Liver (tissue), 9 donors: ENCODE measurements around the gene PERCC1. TPM values are rescaled to one million over a fixed set of nuclear protein-coding genes. Genes with fewer than 3 reads are reported as not detected.

Experiments
- DNase-seq: peaks from one replicate; pipeline ENCODE4 v3.0.0-alpha.2; 2017; ENCODE audit warnings: low spot score
- H3K27ac ChIP-seq, 2 donors: one replicate each; pipeline ENCODE4 v1.7.0; 2013; ENCODE audit warnings: inconsistent platforms in 2 of 2, low read length in 2 of 2, control low read depth in 1 of 2, low read depth in 1 of 2, mild to moderate bottlenecking in 1 of 2
- H3K27me3 ChIP-seq, 4 donors: one replicate each; pipeline versions ENCODE4 v1.6.1 to v1.7.0; 2013; ENCODE audit warnings: low read length in 3 of 4, inconsistent platforms in 1 of 4, mild to moderate bottlenecking in 1 of 4, moderate library complexity in 1 of 4; ENCODE audit not compliant: control insufficient read depth in 4 of 4, insufficient read depth in 4 of 4
- H3K36me3 ChIP-seq, 4 donors: one replicate each; pipeline versions ENCODE4 v1.6.1 to v1.7.0; 2013; ENCODE audit warnings: low read length in 3 of 4, mild to moderate bottlenecking in 3 of 4, low read depth in 1 of 4, moderate library complexity in 1 of 4; ENCODE audit not compliant: control insufficient read depth in 4 of 4, insufficient read depth in 3 of 4
- H3K4me1 ChIP-seq, 4 donors: one replicate each; pipeline versions ENCODE4 v1.6.1 to v1.7.0; 2013; ENCODE audit warnings: low read length in 3 of 4, mild to moderate bottlenecking in 3 of 4, moderate library complexity in 1 of 4; ENCODE audit not compliant: control insufficient read depth in 4 of 4, insufficient read depth in 4 of 4
- H3K4me3 ChIP-seq, 3 donors: one replicate each; pipeline versions ENCODE4 v1.6.1 to v1.7.0; 2013; ENCODE audit warnings: low read length in 3 of 3, control low read depth in 1 of 3, low read depth in 1 of 3, mild to moderate bottlenecking in 1 of 3
- H3K9ac ChIP-seq, 2 donors: one replicate each; pipeline ENCODE4 v1.7.0; 2013; ENCODE audit warnings: low read length in 2 of 2, mild to moderate bottlenecking in 2 of 2, moderate library complexity in 2 of 2, control low read depth in 1 of 2, low read depth in 1 of 2
- H3K9me3 ChIP-seq, 4 donors: one replicate each; pipeline versions ENCODE4 v1.6.1 to v1.7.0; 2013; ENCODE audit warnings: low read length in 3 of 4; ENCODE audit not compliant: control insufficient read depth in 4 of 4
- EGR1 ChIP-seq, 2 donors: IDR thresholded peaks; 2 replicates each; pipeline ENCODE4 v1.6.1; 2016 to 2018; ENCODE audit warnings: antibody characterized with exemption in 2 of 2, low read depth in 2 of 2
- FOXA1 ChIP-seq: IDR thresholded peaks from 2 replicates; pipeline ENCODE4 v1.6.1; 2016; ENCODE audit warnings: antibody characterized with exemption
- FOXA2 ChIP-seq: IDR thresholded peaks from 2 replicates; pipeline ENCODE4 v1.6.1; 2016; ENCODE audit warnings: antibody characterized with exemption
- GABPA ChIP-seq, 2 donors: IDR thresholded peaks in 1 of 2; conservative IDR thresholded peaks in 1 of 2; 2 replicates each; pipeline ENCODE4 v1.6.1; 2016; ENCODE audit warnings: antibody characterized with exemption in 2 of 2, mild to moderate bottlenecking in 1 of 2, moderate library complexity in 1 of 2
- HNF4A ChIP-seq, 2 donors: conservative IDR thresholded peaks; 2 replicates each; pipeline ENCODE4 v1.6.1; 2016; ENCODE audit warnings: antibody characterized with exemption in 2 of 2, mild to moderate bottlenecking in 2 of 2
- HNF4G ChIP-seq: IDR thresholded peaks from 2 replicates; pipeline ENCODE4 v1.6.1; 2016; ENCODE audit warnings: antibody characterized with exemption
- JUND ChIP-seq, 2 donors: IDR thresholded peaks; 2 replicates each; pipeline ENCODE4 v1.6.1; 2016; ENCODE audit warnings: antibody characterized with exemption in 2 of 2
- NR2F2 ChIP-seq: IDR thresholded peaks from 2 replicates; pipeline ENCODE4 v1.6.1; 2016; ENCODE audit warnings: antibody characterized with exemption
- RAD21 ChIP-seq, 2 donors: IDR thresholded peaks; 2 replicates each; pipeline ENCODE4 v1.6.1; 2016; ENCODE audit warnings: antibody characterized with exemption in 2 of 2, mild to moderate bottlenecking in 2 of 2
- RXRA ChIP-seq, 2 donors: IDR thresholded peaks; 2 replicates each; pipeline ENCODE4 v1.6.1; 2017 to 2018; ENCODE audit warnings: antibody characterized with exemption in 2 of 2, mild to moderate bottlenecking in 1 of 2
- SP1 ChIP-seq: IDR thresholded peaks from 2 replicates; pipeline ENCODE4 v1.6.1; 2018; ENCODE audit warnings: antibody characterized with exemption, mild to moderate bottlenecking
- TAF1 ChIP-seq: conservative IDR thresholded peaks from 2 replicates; pipeline ENCODE4 v1.6.1; 2016; ENCODE audit warnings: antibody characterized with exemption, mild to moderate bottlenecking
- YY1 ChIP-seq: IDR thresholded peaks from 2 replicates; pipeline ENCODE4 v1.6.1; 2016; ENCODE audit warnings: antibody characterized with exemption, mild to moderate bottlenecking
- WGBS: extraction: QIAGEN DNeasy Blood & Tissue Kit; methylation state at CpG from one replicate; pipeline ENCODE4 v1.1.7; 2013; 5-methylcytosine and 5-hydroxymethylcytosine counted together
- polyA plus RNA-seq, 2 donors: library from polyadenylated mRNA; stranded (reverse) in 1 of 2; unstranded in 1 of 2; fragments of 200-250 nt in 1 of 2; fragments of >200 nt in 1 of 2; fragmentation: Nextera tagmentation in 1 of 2; extraction: Ambion mirVana in 1 of 2; gene quantifications; one replicate each; pipeline versions ENCODE4 v1.2.1 to v1.2.3, GENCODE V29; 2013 to 2015
- total RNA-seq, 2 donors: library from RNA; depleted of rRNA; stranded (reverse); fragments of >200 nt; gene quantifications; one replicate each; pipeline ENCODE4 v1.2.3, GENCODE V29; 2014
- TF ChIP-seq, protein P1 (sequence below): fragments of 150-350 bp; IDR thresholded peaks from 2 replicates; pipeline ENCODE4 v1.5.1; 2017; ENCODE audit warnings: improper control_type of control experiment, low read depth, low read length; ENCODE audit not compliant: missing input control
- TF ChIP-seq, protein P2 (sequence below): IDR thresholded peaks from 2 replicates; pipeline ENCODE4 v1.6.1; 2016; ENCODE audit warnings: antibody characterized with exemption
- TF ChIP-seq, protein P3 (sequence below): IDR thresholded peaks from 2 replicates; pipeline ENCODE4 v1.6.1; 2016; ENCODE audit warnings: antibody characterized with exemption
- TF ChIP-seq, protein P4 (sequence below): IDR thresholded peaks from 2 replicates; pipeline ENCODE4 v1.6.1; 2016; ENCODE audit warnings: antibody characterized with exemption, mild to moderate bottlenecking
- TF ChIP-seq, protein P5 (sequence below): IDR thresholded peaks from 2 replicates; pipeline ENCODE4 v1.6.1; 2016; ENCODE audit warnings: antibody characterized with exemption
- donor health status: healthy.
- donor health status: healthy.
- donor health status: healthy.
- donor health status: healthy.
- donor health status: healthy.

PERCC1 gene
- total and polyA plus RNA-seq, 4 donors, result 0.50 to 4.7 TPM; not detected in 2

DNA sequence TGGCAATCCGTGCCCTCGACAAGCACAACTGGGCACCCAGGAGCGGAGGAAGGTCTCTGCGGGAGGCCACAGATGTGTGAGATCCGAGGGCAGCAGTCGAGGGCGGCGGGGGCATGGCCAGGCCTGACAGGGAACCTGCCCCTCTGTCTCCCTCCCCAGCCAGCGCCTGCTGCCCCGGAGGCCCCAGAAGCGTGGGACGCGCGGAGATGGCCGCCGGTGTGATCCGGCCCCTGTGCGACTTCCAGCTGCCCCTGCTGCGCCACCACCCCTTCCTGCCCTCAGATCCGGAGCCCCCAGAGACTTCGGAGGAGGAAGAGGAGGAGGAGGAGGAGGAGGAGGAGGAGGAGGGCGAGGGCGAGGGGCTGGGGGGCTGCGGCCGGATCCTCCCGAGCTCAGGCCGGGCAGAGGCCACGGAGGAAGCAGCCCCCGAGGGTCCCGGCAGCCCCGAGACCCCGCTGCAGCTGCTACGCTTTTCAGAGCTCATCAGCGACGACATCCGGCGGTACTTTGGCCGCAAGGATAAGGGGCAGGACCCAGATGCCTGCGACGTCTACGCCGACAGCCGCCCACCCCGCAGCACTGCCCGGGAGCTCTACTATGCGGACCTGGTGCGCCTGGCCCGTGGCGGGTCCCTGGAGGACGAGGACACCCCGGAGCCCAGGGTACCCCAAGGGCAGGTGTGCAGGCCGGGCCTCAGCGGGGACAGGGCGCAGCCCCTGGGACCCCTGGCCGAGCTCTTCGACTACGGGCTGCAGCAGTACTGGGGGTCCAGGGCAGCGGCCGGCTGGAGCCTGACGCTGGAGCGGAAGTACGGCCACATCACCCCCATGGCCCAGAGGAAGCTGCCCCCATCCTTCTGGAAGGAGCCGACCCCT is 1.7 kb downstream of the PERCC1 start:
- H3K4me3 ChIP-seq, result no peak overlapping the region
- no peak for DNase-seq
- TF ChIP-seq SP1 (no peak), RXRA (IDR thresholded peaks at IDR 0.05) (no peak), FOXA1 (no peak), HNF4G (no peak), EGR1 (IDR thresholded peaks at IDR 0.05; ENCODE audit: low read depth in 2 of 2) (no peak), FOXA2 (no peak), NR2F2 (no peak), JUND (IDR thresholded peaks at IDR 0.05) (no peak), GABPA (IDR thresholded peaks at IDR 0.05 in 1 of 2, conservative IDR thresholded peaks at IDR 0.05 in 1 of 2) (no peak), YY1 (no peak), TAF1 (no peak), RAD21 (IDR thresholded peaks at IDR 0.05) (no peak)
- TF ChIP-seq, protein P1, sequence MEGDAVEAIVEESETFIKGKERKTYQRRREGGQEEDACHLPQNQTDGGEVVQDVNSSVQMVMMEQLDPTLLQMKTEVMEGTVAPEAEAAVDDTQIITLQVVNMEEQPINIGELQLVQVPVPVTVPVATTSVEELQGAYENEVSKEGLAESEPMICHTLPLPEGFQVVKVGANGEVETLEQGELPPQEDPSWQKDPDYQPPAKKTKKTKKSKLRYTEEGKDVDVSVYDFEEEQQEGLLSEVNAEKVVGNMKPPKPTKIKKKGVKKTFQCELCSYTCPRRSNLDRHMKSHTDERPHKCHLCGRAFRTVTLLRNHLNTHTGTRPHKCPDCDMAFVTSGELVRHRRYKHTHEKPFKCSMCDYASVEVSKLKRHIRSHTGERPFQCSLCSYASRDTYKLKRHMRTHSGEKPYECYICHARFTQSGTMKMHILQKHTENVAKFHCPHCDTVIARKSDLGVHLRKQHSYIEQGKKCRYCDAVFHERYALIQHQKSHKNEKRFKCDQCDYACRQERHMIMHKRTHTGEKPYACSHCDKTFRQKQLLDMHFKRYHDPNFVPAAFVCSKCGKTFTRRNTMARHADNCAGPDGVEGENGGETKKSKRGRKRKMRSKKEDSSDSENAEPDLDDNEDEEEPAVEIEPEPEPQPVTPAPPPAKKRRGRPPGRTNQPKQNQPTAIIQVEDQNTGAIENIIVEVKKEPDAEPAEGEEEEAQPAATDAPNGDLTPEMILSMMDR, result no peak
- TF ChIP-seq, protein P2, sequence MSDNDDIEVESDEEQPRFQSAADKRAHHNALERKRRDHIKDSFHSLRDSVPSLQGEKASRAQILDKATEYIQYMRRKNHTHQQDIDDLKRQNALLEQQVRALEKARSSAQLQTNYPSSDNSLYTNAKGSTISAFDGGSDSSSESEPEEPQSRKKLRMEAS, result no peak
- TF ChIP-seq, protein P3, sequence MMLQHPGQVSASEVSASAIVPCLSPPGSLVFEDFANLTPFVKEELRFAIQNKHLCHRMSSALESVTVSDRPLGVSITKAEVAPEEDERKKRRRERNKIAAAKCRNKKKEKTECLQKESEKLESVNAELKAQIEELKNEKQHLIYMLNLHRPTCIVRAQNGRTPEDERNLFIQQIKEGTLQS, result no peak
- no peak overlapping the region for H3K27ac ChIP-seq
- H3K27me3 ChIP-seq, result no peaks in the 10 kb centered on the region
- no peaks in the 10 kb centered on the region for H3K36me3 ChIP-seq
- H3K9me3 ChIP-seq, result no peaks in the 10 kb centered on the region
- 90% methylated on average over 63 of the region's 63 CpGs for WGBS
- peaks cover 5 to 14% (median 9%) of the 10 kb centered on the region in 4 donors for H3K4me1 ChIP-seq
- H3K9ac ChIP-seq, result no peak overlapping the region

DNA sequence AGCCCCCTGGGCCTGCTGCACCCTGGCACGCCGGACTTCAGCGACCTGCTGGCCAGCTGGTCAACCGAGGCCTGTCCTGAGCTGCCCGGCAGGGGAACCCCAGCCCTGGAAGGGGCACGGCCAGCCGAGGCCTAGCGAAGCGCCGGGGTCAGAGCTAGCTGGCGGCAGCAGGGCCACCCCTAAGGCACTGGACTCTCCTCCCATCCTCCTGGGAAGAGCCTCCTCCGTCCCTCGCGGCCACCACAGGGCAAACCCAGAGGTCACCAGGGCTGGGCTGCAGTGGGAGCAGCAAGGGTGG is 2.3 kb downstream of the PERCC1 start:
- Histone ChIP-seq H3K4me1 (peaks cover 5 to 14% (median 9%) of the 10 kb centered on the region in 4 donors), H3K4me3 (no peak overlapping the region), H3K9ac (no peak overlapping the region), H3K27me3 (no peaks in the 10 kb centered on the region), H3K36me3 (no peaks in the 10 kb centered on the region), H3K9me3 (no peaks in the 10 kb centered on the region), H3K27ac (no peak overlapping the region)
- WGBS, result 88% methylated on average over 14 of the region's 14 CpGs
- DNase-seq, result no peak
- TF ChIP-seq, protein P4, sequence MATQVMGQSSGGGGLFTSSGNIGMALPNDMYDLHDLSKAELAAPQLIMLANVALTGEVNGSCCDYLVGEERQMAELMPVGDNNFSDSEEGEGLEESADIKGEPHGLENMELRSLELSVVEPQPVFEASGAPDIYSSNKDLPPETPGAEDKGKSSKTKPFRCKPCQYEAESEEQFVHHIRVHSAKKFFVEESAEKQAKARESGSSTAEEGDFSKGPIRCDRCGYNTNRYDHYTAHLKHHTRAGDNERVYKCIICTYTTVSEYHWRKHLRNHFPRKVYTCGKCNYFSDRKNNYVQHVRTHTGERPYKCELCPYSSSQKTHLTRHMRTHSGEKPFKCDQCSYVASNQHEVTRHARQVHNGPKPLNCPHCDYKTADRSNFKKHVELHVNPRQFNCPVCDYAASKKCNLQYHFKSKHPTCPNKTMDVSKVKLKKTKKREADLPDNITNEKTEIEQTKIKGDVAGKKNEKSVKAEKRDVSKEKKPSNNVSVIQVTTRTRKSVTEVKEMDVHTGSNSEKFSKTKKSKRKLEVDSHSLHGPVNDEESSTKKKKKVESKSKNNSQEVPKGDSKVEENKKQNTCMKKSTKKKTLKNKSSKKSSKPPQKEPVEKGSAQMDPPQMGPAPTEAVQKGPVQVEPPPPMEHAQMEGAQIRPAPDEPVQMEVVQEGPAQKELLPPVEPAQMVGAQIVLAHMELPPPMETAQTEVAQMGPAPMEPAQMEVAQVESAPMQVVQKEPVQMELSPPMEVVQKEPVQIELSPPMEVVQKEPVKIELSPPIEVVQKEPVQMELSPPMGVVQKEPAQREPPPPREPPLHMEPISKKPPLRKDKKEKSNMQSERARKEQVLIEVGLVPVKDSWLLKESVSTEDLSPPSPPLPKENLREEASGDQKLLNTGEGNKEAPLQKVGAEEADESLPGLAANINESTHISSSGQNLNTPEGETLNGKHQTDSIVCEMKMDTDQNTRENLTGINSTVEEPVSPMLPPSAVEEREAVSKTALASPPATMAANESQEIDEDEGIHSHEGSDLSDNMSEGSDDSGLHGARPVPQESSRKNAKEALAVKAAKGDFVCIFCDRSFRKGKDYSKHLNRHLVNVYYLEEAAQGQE, result no peak
- no peak for TF ChIP-seq TAF1
- no peak for TF ChIP-seq SP1
- TF ChIP-seq GABPA (IDR thresholded peaks at IDR 0.05 in 1 of 2, conservative IDR thresholded peaks at IDR 0.05 in 1 of 2), result no peak
- TF ChIP-seq, protein P1, result no peak
- no peak for TF ChIP-seq EGR1 (IDR thresholded peaks at IDR 0.05; ENCODE audit: low read depth in 2 of 2)
- TF ChIP-seq, protein P2, result no peak
- no peak for TF ChIP-seq RAD21 (IDR thresholded peaks at IDR 0.05)
- TF ChIP-seq HNF4G, result no peak
- no peak for TF ChIP-seq JUND (IDR thresholded peaks at IDR 0.05)
- TF ChIP-seq YY1, result no peak
- TF ChIP-seq RXRA (IDR thresholded peaks at IDR 0.05), result no peak
- TF ChIP-seq, protein P5, sequence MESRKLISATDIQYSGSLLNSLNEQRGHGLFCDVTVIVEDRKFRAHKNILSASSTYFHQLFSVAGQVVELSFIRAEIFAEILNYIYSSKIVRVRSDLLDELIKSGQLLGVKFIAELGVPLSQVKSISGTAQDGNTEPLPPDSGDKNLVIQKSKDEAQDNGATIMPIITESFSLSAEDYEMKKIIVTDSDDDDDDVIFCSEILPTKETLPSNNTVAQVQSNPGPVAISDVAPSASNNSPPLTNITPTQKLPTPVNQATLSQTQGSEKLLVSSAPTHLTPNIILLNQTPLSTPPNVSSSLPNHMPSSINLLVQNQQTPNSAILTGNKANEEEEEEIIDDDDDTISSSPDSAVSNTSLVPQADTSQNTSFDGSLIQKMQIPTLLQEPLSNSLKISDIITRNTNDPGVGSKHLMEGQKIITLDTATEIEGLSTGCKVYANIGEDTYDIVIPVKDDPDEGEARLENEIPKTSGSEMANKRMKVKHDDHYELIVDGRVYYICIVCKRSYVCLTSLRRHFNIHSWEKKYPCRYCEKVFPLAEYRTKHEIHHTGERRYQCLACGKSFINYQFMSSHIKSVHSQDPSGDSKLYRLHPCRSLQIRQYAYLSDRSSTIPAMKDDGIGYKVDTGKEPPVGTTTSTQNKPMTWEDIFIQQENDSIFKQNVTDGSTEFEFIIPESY, result no peak
- TF ChIP-seq HNF4A (conservative IDR thresholded peaks at IDR 0.05), result no peak
